Activated CD8-positive, alpha-beta memory T cell treated with anti-CD3 and anti-CD28 coated beads for 48 hours (primary cell): ENCODE results near the gene RBM33.
"Not testable (repeated sequence)": the region's sequence is repeated elsewhere in the genome, so short reads cannot be mapped to it uniquely, and the experiment has no call there.

Experiments
- DNase-seq, 3 experiments: peaks; one replicate each; pipeline ENCODE4 v3.0.0-alpha.2; 2020; ENCODE audit warnings: low read depth in 2 of 3, low spot score in 2 of 3

RBM33 gene

DNA sequence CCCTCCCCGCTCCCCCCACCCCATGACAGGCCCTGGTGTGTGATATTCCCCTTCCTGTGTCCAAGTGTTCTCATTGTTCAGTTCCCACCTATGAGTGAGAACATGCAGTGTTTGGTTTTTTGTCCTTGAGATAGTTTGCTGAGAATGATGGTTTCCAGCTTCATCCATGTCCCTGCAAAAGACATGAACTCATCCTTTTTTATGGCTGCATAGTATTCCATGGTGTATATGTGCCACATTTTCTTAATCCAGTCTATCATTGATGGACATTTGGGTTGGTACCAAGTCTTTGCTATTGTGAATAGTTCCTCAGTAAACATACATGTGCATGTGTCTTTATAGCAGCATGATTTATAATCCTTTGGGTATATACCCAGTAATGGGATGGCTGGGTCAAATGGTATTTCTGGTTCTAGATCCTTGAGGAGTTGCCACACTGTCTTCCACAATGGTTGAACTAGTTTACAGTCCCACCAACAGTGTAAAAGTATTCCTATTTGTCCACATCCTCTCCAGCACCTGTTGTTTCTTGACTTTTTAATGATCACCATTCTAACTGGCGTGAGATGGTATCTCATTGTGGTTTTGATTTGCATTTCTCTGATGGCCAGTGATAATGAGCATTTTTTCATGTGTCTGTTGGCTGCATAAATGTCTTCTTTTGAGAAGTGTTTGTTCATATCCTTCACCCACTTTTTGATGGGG, 42.3 kb downstream of the RBM33 start:
- DNase-seq = not testable (repeated sequence)

GRCh38 chr7:155688237-155688636, 43.8 kb downstream of the RBM33 start:
- DNase-seq = not testable (repeated sequence)

- DNase-seq = not testable (repeated sequence)
Observed at GRCh38 chr7:155690655-155691054, 46.2 kb downstream of the RBM33 start.

DNA sequence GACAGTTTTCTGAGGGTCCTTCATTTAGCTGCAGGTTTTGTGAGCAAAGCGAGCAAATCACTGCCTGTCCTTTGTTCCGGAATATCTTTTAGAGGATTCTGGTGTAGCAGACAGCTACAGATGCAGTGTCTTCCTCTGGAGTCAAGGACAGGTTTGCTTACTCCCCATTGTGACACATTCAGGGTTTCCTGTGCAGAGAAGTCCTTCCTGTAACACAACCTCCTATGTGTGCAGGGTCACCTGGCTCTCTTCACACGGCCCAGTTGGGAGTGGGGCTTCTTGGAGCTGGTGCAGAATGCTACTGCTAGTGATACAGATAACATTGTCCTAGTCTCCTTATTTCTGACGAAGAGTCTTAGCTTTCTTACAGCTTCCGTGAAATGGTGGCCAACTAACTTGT, 47.9 kb downstream of the RBM33 start:
- DNase-seq = no peak

- DNase-seq = no peak
Observed at GRCh38 chr7:155693826-155694225, 49.4 kb downstream of the RBM33 start.

- no peak for DNase-seq
Observed at GRCh38 chr7:155694851-155695250, 50.4 kb downstream of the RBM33 start.

GRCh38 chr7:155696747-155697146, 52.3 kb downstream of the RBM33 start:
- no peak for DNase-seq

DNA sequence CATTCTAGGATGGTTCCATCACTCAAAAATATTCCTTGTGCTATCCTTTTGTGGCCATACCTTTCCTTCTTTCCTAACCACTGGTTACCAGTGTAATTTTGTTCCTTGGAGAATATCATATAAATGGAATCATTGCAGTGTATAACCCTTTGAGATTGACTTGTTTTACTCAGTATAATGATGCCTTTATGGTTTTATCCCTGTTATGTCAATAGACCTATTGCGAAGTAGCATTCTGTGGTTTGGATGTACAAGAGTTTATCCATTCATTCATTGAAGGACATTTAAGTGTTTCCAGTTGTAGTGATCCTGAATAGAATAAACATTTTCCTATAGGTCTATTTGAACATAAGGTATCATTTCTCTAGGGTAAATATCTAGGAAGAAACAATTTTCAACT, 54.2 kb downstream of the RBM33 start:
- DNase-seq = no peak

DNA sequence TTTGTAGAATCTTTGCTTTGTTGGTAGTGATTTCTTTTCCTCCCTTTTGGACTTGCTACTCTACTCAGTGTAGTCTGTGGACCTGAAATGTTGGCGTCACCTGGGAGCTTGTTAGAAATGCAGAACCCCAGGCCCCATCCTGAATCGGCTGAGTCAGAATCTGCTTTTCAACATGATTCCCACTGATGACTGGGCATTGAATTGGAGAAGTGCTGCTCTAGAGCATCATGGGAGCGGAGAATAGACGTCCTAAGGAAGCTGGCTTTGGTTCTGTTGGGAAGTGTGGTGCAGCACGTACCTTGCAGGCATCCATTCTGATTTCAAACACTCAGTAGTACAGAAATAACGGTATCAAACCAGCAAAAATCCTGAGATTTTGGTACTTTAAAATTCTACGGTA, 54.7 kb downstream of the RBM33 start:
- DNase-seq = no peak

- DNase-seq = no peak
Observed at GRCh38 chr7:155700847-155701246, 56.4 kb downstream of the RBM33 start.

DNA sequence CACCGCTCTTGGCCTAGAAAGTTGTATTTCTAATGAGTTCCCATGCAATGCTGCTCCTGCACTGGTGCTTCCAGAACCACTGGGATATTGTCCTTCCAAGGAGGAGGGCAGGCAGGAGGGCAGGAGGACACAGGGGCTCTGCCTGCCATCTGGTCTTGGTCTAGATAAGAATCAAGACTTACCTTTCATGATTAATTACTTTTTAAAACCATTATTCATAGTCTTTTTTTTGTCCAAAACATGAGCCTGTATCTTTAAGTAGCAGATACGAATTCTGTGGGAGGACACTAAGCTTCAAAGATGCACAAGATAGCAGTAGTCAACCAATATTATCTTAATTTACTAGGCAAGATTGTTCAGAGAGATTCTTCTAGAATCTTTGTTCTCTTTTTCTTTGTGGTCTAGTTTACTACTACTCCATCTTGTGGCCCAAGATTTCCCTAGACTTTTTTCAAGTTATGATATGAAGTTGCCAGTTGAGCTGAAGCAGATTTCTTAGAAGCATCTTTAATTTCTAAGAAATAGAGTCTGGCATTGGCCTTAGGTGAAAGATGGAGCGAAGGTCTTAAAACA, 57.6 kb downstream of the RBM33 start:
- DNase-seq = no peak

GRCh38 chr7:155702616-155703015, 58.2 kb downstream of the RBM33 start:
- no peak for DNase-seq

- DNase-seq = no peak
Observed at GRCh38 chr7:155705623-155706360, 61.3 kb downstream of the RBM33 start.

- DNase-seq = no peak
Observed at GRCh38 chr7:155706376-155706775, 61.9 kb downstream of the RBM33 start.

DNA sequence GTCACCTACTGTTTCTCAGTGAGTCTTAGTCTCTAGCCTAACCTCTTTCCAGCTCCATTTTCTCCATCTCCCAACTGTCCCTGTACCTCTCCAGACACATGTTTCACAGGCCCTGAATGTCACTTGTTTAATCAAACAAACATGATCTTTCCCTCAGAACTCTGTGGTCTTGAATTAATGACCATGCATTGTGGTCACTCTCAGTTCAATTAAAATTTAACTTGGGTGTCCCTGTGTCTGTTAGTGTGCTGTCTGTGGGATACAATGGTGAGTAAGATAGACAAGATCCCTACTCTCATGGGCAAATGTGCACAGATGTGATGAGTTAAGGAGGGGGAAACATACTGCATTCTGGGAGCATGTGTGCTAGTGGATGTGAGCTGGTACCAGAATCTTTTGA, 65.0 kb downstream of the RBM33 start:
- no peak for DNase-seq

DNA sequence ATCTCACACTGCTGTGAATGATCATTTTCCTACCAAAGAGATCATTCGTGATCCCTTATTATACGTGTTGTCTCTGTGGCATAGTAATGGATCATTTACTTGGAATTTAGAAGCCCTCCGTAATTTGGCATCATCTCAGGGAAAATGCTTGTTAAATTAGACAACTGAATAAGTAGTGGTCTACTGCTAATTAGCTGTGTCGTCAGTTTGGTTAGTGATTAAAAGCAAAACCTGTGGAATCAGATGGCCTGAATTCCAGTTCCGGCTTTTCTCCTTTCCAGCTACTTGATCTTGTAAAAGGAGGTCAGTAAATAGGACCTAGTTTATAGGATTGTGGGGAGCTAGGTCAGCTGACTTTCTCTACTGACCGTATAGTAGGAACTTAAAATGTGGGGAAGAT, 65.6 kb downstream of the RBM33 start:
- DNase-seq = no peak

GRCh38 chr7:155710530-155710929, 66.1 kb downstream of the RBM33 start:
- no peak for DNase-seq

GRCh38 chr7:155711081-155711480, 66.6 kb downstream of the RBM33 start:
- DNase-seq = no peak

- DNase-seq = no peak
Observed at GRCh38 chr7:155713384-155713783, 68.9 kb downstream of the RBM33 start.

- DNase-seq = no peak
Observed at GRCh38 chr7:155714702-155715101, 70.2 kb downstream of the RBM33 start.

DNA sequence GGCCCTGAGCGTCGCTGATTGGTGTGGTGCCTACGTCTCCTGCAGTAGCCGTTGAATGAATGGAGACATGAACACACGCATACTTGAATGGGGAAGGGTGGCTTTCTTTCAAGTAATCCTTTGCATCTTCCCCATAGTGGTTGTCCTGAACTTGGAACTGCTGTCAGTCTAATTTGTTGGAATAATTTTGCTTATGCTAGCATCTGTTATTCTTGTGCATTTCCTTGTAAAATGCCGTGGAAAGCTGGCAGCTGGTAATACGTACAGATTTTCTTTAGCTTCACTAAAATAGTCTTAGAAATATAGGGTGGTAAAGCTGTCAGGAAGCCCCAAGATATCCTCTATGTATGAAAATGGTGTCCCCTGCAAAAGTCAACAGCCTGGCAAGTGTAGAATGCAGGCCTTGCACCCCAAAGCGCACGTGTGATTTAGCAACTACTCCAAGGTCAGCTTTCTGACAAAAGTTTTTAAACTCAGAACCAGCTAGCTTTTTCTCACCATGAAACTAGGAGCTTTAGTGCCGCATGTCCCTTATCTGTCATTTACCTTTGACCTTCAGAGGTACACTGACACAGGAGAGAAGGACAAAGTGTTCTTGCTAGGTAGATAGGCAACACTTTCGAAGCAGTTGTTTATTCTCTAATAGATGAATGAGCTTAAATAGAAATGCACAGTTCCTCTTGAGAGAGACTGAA, 70.8 kb downstream of the RBM33 start:
- no peak for DNase-seq
